22Rv1 (cell line): ENCODE data around the gene ILK.

Experiments used
- CTCF ChIP-seq: fragments of 450-650 bp; IDR thresholded peaks from 2 replicates; pipeline ENCODE4 v1.5.1; 2017; ENCODE audit warnings: mild to moderate bottlenecking
- ZFX ChIP-seq: fragments of 450-650 bp; IDR thresholded peaks from 2 replicates; pipeline ENCODE4 v1.6.1; 2017; ENCODE audit warnings: antibody characterized with exemption, borderline replicate concordance

- TF ChIP-seq CTCF (no peak), ZFX (no peak)
Observed at GRCh38 chr11:6565988-6566703, 37.4 kb upstream of the ILK start.
